OCI-LY1 (cell line): ENCODE data around the gene TNNT2.

ENCODE experiments used
- H2AFZ ChIP-seq: fragments of 200-600 bp; sonication (generic), shearing (Covaris generic); 2 replicates; pipeline ENCODE4 v1.6.0; 2014; ENCODE audit warnings: antibody characterized with exemption, mild to moderate bottlenecking, low read length
- H3F3A ChIP-seq: fragments of 200-600 bp; sonication (generic), shearing (Covaris generic); 2 replicates; pipeline ENCODE4 v1.6.0; 2014; ENCODE audit warnings: mild to moderate bottlenecking, antibody characterized with exemption, low read length, moderate library complexity; ENCODE audit not compliant: insufficient read depth
- H3K27ac ChIP-seq: fragments of 200-600 bp; sonication (generic); 2 replicates; pipeline ENCODE4 v1.5.1; 2014; ENCODE audit warnings: low read length, mixed run types, mild to moderate bottlenecking, low read depth; ENCODE audit not compliant: poor library complexity, severe bottlenecking
- H3K27me3 ChIP-seq: fragments of 200-600 bp; sonication (generic); 2 replicates; pipeline ENCODE4 v1.6.0; 2014; ENCODE audit warnings: antibody characterized with exemption, mild to moderate bottlenecking, low read length, moderate library complexity; ENCODE audit not compliant: insufficient read depth
- H3K36me3 ChIP-seq: fragments of 200-600 bp; sonication (generic); 2 replicates; pipeline ENCODE4 v1.6.1; 2014; ENCODE audit warnings: mild to moderate bottlenecking, antibody characterized with exemption, low read length, moderate library complexity, mixed read lengths; ENCODE audit not compliant: insufficient read depth
- H3K4me1 ChIP-seq: fragments of 200-600 bp; sonication (generic); 2 replicates; pipeline ENCODE4 v1.5.1; 2014; ENCODE audit warnings: mild to moderate bottlenecking, low read length, moderate library complexity; ENCODE audit not compliant: insufficient read depth, severe bottlenecking
- H3K4me2 ChIP-seq: fragments of 200-600 bp; sonication (generic), shearing (Covaris generic); 2 replicates; pipeline ENCODE4 v1.6.1; 2014; ENCODE audit warnings: low read length
- H3K4me3 ChIP-seq: fragments of 200-600 bp; sonication (generic); 2 replicates; pipeline ENCODE4 v1.5.1; 2014; ENCODE audit warnings: low read length, low read depth, mild to moderate bottlenecking, mixed read lengths; ENCODE audit not compliant: poor library complexity, severe bottlenecking
- H3K79me2 ChIP-seq: fragments of 200-600 bp; shearing (Covaris generic); 2 replicates; pipeline ENCODE4 v1.6.1; 2016; ENCODE audit warnings: mixed run types, low read length, mixed read lengths; ENCODE audit not compliant: insufficient read depth
- H3K9ac ChIP-seq: fragments of 200-600 bp; sonication (generic), shearing (Covaris generic); 2 replicates; pipeline ENCODE4 v1.6.1; 2014; ENCODE audit warnings: mild to moderate bottlenecking, low read length, mixed read lengths
- H3K9me2 ChIP-seq: fragments of 200-600 bp; sonication (generic), shearing (Covaris generic); 2 replicates; pipeline ENCODE4 v1.6.1; 2014; ENCODE audit warnings: low read depth, mild to moderate bottlenecking, low read length, mixed read lengths
- H3K9me3 ChIP-seq: fragments of 200-600 bp; shearing (Covaris generic); 2 replicates; pipeline ENCODE4 v1.6.1; 2014; ENCODE audit warnings: low read length, mixed read lengths
- H4K20me1 ChIP-seq: fragments of 200-600 bp; sonication (generic), shearing (Covaris generic); 2 replicates; pipeline ENCODE4 v1.6.0; 2016; ENCODE audit warnings: mild to moderate bottlenecking, low read length; ENCODE audit not compliant: insufficient read depth
- EZH2 ChIP-seq: fragments of 200-600 bp; sonication (generic), shearing (Covaris generic); IDR thresholded peaks from 2 replicates; pipeline ENCODE4 v1.8.0; 2017; ENCODE audit warnings: borderline replicate concordance, mixed run types, mild to moderate bottlenecking, antibody characterized with exemption, low read length, moderate library complexity, mixed read lengths
- TF ChIP-seq, protein P1 (sequence below): fragments of 200-600 bp; sonication (generic), shearing (Covaris generic); IDR thresholded peaks from 2 replicates; pipeline ENCODE4 v1.5.1; 2017; ENCODE audit warnings: mild to moderate bottlenecking, antibody characterized with exemption, low read length, moderate library complexity, mixed read lengths

TNNT2 gene

DNA sequence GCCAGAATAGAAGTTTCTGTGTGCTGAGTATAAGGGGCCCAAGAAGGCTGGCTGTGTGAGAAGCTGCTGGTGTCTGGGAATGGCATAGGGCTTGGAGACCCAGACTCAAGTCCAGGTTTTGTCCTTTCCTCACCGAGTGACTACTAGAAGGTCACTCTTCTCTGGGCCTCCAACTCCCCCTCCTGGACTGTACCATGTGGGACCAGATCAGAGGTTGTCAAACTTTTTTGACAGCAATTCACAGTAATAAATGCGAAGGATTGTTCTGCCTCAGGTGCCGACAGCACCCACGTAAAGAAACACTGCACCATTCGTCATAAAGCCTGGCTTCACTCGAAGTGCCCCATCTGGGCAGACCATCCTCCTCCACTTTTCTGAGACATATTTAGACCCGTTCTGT, 65.2 kb downstream of the TNNT2 start:
- Histone ChIP-seq H3F3A (no peaks in the 10 kb centered on the region), H3K27me3 (peaks cover 5% of the 10 kb centered on the region; the same call in 1 of the 2 replicates), H3K4me2 (no peak overlapping the region), H3K79me2 (no peaks in the 10 kb centered on the region), H3K9me3 (no peaks in the 10 kb centered on the region), H4K20me1 (no peaks in the 10 kb centered on the region), H3K27ac (no peak overlapping the region), H3K4me3 (no peak overlapping the region), H3K36me3 (no peaks in the 10 kb centered on the region), H3K9ac (no peak overlapping the region), H2AFZ (no peak overlapping the region), H3K4me1 (no peaks in the 10 kb centered on the region), H3K9me2 (no peaks in the 10 kb centered on the region)
- TF ChIP-seq, protein P1, sequence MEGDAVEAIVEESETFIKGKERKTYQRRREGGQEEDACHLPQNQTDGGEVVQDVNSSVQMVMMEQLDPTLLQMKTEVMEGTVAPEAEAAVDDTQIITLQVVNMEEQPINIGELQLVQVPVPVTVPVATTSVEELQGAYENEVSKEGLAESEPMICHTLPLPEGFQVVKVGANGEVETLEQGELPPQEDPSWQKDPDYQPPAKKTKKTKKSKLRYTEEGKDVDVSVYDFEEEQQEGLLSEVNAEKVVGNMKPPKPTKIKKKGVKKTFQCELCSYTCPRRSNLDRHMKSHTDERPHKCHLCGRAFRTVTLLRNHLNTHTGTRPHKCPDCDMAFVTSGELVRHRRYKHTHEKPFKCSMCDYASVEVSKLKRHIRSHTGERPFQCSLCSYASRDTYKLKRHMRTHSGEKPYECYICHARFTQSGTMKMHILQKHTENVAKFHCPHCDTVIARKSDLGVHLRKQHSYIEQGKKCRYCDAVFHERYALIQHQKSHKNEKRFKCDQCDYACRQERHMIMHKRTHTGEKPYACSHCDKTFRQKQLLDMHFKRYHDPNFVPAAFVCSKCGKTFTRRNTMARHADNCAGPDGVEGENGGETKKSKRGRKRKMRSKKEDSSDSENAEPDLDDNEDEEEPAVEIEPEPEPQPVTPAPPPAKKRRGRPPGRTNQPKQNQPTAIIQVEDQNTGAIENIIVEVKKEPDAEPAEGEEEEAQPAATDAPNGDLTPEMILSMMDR = no peak
- no peak for TF ChIP-seq EZH2

DNA sequence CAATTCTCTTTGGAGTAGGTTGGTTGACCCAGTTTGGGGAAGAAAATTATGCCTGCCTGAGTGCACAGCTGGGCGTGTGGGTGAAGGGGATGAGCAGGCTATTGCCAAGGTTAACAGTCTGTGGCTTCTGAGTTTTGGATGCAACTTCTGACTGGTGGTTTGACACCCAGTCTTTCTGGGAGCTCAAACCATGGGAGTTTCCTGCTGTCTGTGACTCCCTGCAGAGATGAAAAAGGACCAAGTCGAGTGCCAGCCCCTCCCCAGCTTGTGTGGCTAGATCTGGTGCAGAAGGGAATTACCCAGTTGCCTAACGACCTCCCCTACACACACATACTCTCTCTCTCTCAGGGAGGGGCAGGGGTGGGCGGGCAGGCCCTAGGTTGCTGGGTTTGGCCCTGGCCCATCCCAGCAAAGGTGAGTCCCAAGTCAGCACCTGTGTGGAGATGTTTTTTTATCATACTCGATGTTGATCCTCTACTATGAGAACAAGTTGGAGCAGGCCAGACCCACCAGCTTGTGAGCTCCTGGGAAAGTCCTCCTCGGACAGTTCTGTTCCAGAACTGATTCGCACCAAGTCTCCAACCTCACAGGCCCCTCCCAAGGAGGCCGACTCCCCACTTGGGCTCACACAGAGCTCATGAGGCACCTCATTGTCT, 66.0 kb downstream of the TNNT2 start:
- Histone ChIP-seq H2AFZ (no peak overlapping the region), H3K36me3 (no peaks in the 10 kb centered on the region), H3K9me2 (no peaks in the 10 kb centered on the region), H3F3A (no peaks in the 10 kb centered on the region), H3K27ac (no peak overlapping the region), H3K27me3 (peaks cover 5% of the 10 kb centered on the region; the same call in 1 of the 2 replicates), H3K4me3 (no peak overlapping the region), H3K4me1 (no peaks in the 10 kb centered on the region), H3K9me3 (no peaks in the 10 kb centered on the region), H3K4me2 (no peak overlapping the region), H4K20me1 (no peaks in the 10 kb centered on the region), H3K9ac (no peak overlapping the region), H3K79me2 (no peaks in the 10 kb centered on the region)
- TF ChIP-seq EZH2 = no peak
- TF ChIP-seq, protein P1 = no peak

DNA sequence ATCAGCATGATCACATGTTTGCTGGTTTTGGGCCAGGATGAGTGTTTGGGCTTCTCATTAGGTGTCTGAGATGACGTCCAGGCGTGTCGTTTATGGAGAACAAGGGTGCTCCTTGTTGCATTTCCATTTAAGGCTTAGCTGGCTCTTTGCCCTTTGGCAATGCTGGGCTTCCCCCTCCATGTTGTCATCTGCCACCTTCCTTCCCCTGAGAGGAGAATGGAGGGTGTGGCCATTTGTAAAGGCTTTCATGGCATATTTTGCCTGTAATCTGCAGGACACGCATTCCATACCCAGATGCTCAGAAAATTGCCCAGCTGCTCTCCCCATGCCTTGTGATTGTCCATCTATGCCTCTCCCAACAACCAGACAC, 66.5 kb downstream of the TNNT2 start:
- Histone ChIP-seq H3K27me3 (0 out of 2 replicates have a peak, but pooled peaks cover 5% of the 10 kb centered on the region), H3F3A (no peaks in the 10 kb centered on the region), H3K9me3 (no peaks in the 10 kb centered on the region), H3K79me2 (no peaks in the 10 kb centered on the region), H3K9me2 (no peaks in the 10 kb centered on the region), H3K4me2 (no peak overlapping the region), H3K4me3 (no peak overlapping the region), H3K27ac (no peak overlapping the region), H3K36me3 (no peaks in the 10 kb centered on the region), H3K9ac (no peak overlapping the region), H4K20me1 (no peaks in the 10 kb centered on the region), H2AFZ (no peak overlapping the region), H3K4me1 (no peaks in the 10 kb centered on the region)
- no peak for TF ChIP-seq EZH2
- TF ChIP-seq, protein P1 = no peak
